Hepatocyte (in vitro differentiated cells): ENCODE measurements around the gene SLC18B1. TPM values are rescaled to one million over a fixed set of nuclear protein-coding genes. Genes with fewer than 3 reads are reported as not detected.

Source experiments
- DNase-seq: peaks from one replicate; pipeline ENCODE4 v3.0.0-alpha.2; 2016; ENCODE audit warnings: low spot score
- H2AFZ ChIP-seq: fragments of 200-600 bp; sonication (generic); 2 replicates; pipeline ENCODE4 v1.6.0; 2016; ENCODE audit warnings: antibody characterized with exemption, mild to moderate bottlenecking
- H3K27ac ChIP-seq: fragments of 200-600 bp; sonication (generic); 2 replicates; pipeline ENCODE4 v1.5.1; 2016; ENCODE audit warnings: mild to moderate bottlenecking
- H3K27me3 ChIP-seq: fragments of 200-600 bp; sonication (generic); 2 replicates; pipeline ENCODE4 v1.6.1; 2016
- H3K36me3 ChIP-seq: fragments of 200-600 bp; sonication (generic); replicated peaks from 2 replicates; pipeline ENCODE4 v1.5.1; 2016; ENCODE audit warnings: low read depth; ENCODE audit not compliant: insufficient read depth
- H3K4me1 ChIP-seq: fragments of 200-600 bp; sonication (generic); 2 replicates; pipeline ENCODE4 v1.5.1; 2016; ENCODE audit warnings: mild to moderate bottlenecking, moderate library complexity; ENCODE audit not compliant: insufficient read depth
- H3K4me2 ChIP-seq: fragments of 200-600 bp; sonication (generic); 2 replicates; pipeline ENCODE4 v1.6.0; 2016
- H3K4me3 ChIP-seq: fragments of 200-600 bp; sonication (generic); 2 replicates; pipeline ENCODE4 v1.5.1; 2016; ENCODE audit warnings: mild to moderate bottlenecking
- H3K79me2 ChIP-seq: fragments of 200-600 bp; sonication (generic); 2 replicates; pipeline ENCODE4 v1.6.0; 2017; ENCODE audit warnings: mild to moderate bottlenecking
- H3K9me2 ChIP-seq: fragments of 200-600 bp; sonication (generic); replicated peaks from 2 replicates; pipeline ENCODE4 v1.6.0; 2017; ENCODE audit warnings: mild to moderate bottlenecking; ENCODE audit not compliant: insufficient read depth
- H3K9me3 ChIP-seq: fragments of 200-600 bp; sonication (generic); 2 replicates; pipeline ENCODE4 v1.5.1; 2016; ENCODE audit warnings: low read depth, mild to moderate bottlenecking
- H4K20me1 ChIP-seq: fragments of 200-600 bp; sonication (generic); 2 replicates; pipeline ENCODE4 v1.6.0; 2016; ENCODE audit warnings: mild to moderate bottlenecking; ENCODE audit not compliant: insufficient read depth, poor library complexity, severe bottlenecking
- EZH2 ChIP-seq: fragments of 200-600 bp; sonication (generic); IDR thresholded peaks from 2 replicates; pipeline ENCODE4 v1.6.1; 2016; ENCODE audit warnings: antibody characterized with exemption, mild to moderate bottlenecking, borderline replicate concordance
- EZH2phosphoT487 ChIP-seq: fragments of 200-600 bp; sonication (generic); IDR thresholded peaks from one replicate; pipeline ENCODE4 v1.6.1; 2018; ENCODE audit warnings: antibody characterized with exemption, mild to moderate bottlenecking, low read depth, moderate library complexity; ENCODE audit not compliant: unreplicated experiment, severe bottlenecking
- WGBS: methylation state at CpG from one replicate; pipeline ENCODE4 v1.1.6; 2016; ENCODE audit warnings: low lambda C conversion rate; ENCODE audit errors: missing lambda C conversion rate; 5-methylcytosine and 5-hydroxymethylcytosine counted together
- polyA plus RNA-seq: library from polyadenylated mRNA; unstranded; fragments of >200 nt; fragmentation: Nextera tagmentation; extraction: Ambion mirVana; gene quantifications from 2 replicates; pipeline ENCODE4 v1.2.1, GENCODE V29; 2016
- total RNA-seq: library from RNA; depleted of rRNA; stranded (reverse); fragments of >200 nt; gene quantifications from 2 replicates; pipeline ENCODE4 v1.2.3, GENCODE V29; 2014
- TF ChIP-seq, protein P1 (sequence below): fragments of 200-600 bp; sonication (generic); IDR thresholded peaks from 2 replicates; pipeline ENCODE4 v1.5.1; 2016; ENCODE audit warnings: antibody characterized with exemption, mild to moderate bottlenecking; ENCODE audit not compliant: poor library complexity

Gene SLC18B1
- total and polyA plus RNA-seq, 2 experiments from 2014 or later = 10.6 to 27.3 TPM

DNA sequence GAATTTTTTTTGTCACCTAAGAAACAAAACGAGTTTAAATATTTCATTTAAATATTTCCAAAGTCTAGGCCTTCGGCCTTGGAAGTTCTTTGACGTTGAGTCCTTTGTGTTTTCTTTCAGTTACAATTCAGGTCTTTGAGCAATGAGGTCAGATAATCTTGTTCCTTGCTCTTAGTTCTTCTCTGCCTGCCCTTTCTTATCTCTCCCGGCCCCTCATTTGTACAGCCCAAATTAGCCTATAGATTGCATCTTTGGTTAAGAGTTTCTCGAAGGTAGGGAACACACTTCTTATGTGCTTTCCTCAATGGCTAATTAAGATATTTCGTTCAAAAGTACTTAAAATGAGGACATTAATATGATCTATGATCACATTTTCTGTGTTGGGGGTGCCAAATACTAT, 34.5 kb upstream of the SLC18B1 start:
- Histone ChIP-seq H3K27me3 (no peaks in the 10 kb centered on the region), H3K4me3 (no peak overlapping the region), H3K79me2 (no peaks in the 10 kb centered on the region), H2AFZ (no peak overlapping the region), H3K27ac (no peak overlapping the region), H3K36me3 (no peaks in the 10 kb centered on the region), H3K9me2 (no peaks in the 10 kb centered on the region), H3K4me2 (no peak overlapping the region), H4K20me1 (no peaks in the 10 kb centered on the region), H3K4me1 (no peaks in the 10 kb centered on the region), H3K9me3 (no peaks in the 10 kb centered on the region)
- no peak for DNase-seq
- WGBS = 86% methylated on average over 6 of the region's 6 CpGs
- TF ChIP-seq, protein P1, sequence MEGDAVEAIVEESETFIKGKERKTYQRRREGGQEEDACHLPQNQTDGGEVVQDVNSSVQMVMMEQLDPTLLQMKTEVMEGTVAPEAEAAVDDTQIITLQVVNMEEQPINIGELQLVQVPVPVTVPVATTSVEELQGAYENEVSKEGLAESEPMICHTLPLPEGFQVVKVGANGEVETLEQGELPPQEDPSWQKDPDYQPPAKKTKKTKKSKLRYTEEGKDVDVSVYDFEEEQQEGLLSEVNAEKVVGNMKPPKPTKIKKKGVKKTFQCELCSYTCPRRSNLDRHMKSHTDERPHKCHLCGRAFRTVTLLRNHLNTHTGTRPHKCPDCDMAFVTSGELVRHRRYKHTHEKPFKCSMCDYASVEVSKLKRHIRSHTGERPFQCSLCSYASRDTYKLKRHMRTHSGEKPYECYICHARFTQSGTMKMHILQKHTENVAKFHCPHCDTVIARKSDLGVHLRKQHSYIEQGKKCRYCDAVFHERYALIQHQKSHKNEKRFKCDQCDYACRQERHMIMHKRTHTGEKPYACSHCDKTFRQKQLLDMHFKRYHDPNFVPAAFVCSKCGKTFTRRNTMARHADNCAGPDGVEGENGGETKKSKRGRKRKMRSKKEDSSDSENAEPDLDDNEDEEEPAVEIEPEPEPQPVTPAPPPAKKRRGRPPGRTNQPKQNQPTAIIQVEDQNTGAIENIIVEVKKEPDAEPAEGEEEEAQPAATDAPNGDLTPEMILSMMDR = no peak
- TF ChIP-seq EZH2phosphoT487 (no peak), EZH2 (no peak)

DNA sequence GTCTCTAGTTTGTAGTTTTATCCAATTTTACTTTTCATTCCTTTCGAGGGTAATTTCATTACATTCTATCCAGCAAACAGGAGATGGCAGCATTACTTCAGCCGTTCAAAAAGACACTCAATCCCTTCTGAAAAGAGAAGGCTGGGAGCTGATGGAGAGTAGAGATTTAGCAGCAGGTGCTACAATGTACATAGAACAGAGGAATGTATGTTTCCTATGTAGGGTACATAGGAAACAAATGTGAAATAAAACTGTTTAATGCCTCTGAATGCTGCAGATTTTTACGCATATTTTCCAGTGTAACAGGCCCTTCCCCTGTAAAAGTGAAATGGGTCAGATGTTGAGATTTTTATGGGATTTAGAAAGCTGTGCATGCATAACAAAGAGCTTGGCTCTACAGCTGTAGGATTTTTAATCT, 31.9 kb upstream of the SLC18B1 start:
- Histone ChIP-seq H3K27me3 (no peaks in the 10 kb centered on the region), H3K79me2 (no peaks in the 10 kb centered on the region), H2AFZ (no peak overlapping the region), H3K4me2 (no peak overlapping the region), H3K9me2 (no peaks in the 10 kb centered on the region), H3K4me1 (no peaks in the 10 kb centered on the region), H3K9me3 (no peaks in the 10 kb centered on the region), H3K4me3 (no peak overlapping the region), H4K20me1 (no peaks in the 10 kb centered on the region), H3K27ac (no peak overlapping the region), H3K36me3 (no peaks in the 10 kb centered on the region)
- WGBS = 24% methylated on average over 3 of the region's 3 CpGs
- DNase-seq = peak; percentile 54
- TF ChIP-seq, protein P1 = peak; percentile 77
- TF ChIP-seq EZH2 (no peak), EZH2phosphoT487 (no peak)

DNA sequence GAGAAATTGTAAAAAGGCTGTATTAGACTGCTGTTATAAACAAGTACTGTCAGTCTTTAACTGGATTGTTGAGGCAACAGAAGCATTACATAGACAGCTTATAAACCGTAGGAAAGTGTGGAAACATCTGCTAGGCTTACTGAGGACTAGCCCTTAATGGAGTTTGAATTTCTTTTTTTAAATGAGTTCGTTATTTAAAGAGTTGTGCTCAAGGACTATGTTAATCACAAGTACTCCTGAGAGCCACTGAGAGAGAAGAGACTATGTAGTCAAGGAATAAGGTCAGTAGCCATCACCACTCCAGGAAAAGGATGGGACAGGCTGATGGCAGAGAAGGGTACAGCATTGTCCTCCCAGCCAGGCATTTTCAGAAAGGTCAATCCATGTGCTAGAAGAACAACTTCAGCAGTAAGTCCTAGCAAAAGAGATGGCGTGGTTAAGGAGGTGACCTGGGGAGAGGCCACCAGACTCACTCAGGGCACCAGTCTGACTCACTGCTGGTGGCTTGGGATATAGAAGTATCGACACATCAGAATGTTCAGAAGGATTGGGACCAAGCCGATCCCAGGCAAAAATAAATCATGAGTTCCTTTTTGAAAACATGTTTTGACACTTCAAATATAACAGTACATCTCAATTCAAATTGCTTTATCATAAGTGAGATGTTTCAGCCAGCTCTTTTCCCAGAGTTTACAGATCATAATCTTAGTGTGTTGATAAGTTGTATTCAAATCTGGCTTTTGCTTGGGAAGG, 22.4 kb upstream of the SLC18B1 start:
- H3K27ac ChIP-seq = peak overlapping the region; percentile 30
- no peaks in the 10 kb centered on the region for H3K9me2 ChIP-seq
- peaks cover 8% of the 10 kb centered on the region for H3K4me1 ChIP-seq
- H2AFZ ChIP-seq = no peak overlapping the region
- no peaks in the 10 kb centered on the region for H3K27me3 ChIP-seq
- TF ChIP-seq EZH2 (no peak), EZH2phosphoT487 (no peak)
- TF ChIP-seq, protein P1 = no peak
- H3K4me3 ChIP-seq = no peak overlapping the region
- WGBS = 64% methylated on average over 5 of the region's 5 CpGs
- no peaks in the 10 kb centered on the region for H3K9me3 ChIP-seq
- H3K79me2 ChIP-seq = peaks cover 19% of the 10 kb centered on the region
- no peak for DNase-seq
- H3K4me2 ChIP-seq = no peak overlapping the region
- no peaks in the 10 kb centered on the region for H3K36me3 ChIP-seq
- peaks cover 28% of the 10 kb centered on the region for H4K20me1 ChIP-seq
